ENCODE results near the gene ASCL5.

The ASCL5 gene

GRCh38 chr1:201126832-201127754, at the start of gene ASCL5:
Gene ASCL5, minus strand, starts transcription at chr1:201127184. Its CDS starts 11,812 bp downstream, at chr1:201115372.
- Histone ChIP-seq H3K4me3 (no peak within 1 kb of the TSS), H3K9me3 (no peaks in the 10 kb centered on the region), H3K4me1 (no peaks in the 10 kb centered on the region), H3K27me3 (ENCODE audit: low read depth) (peaks cover 9% of the 10 kb centered on the region), H3K36me3 (replicated peaks) (no peaks in the 10 kb centered on the region)
- DNase-seq (ENCODE audit: low spot score in 2 of 2): no peak
- in situ Hi-C loops (cut with MboI; ENCODE audit: low sequenced_read_pairs): no loop called here

- H3K4me3 ChIP-seq: no peak overlapping the region
- no peaks in the 10 kb centered on the region; the same call in 1 of the 2 replicates for H3K27me3 ChIP-seq (ENCODE audit: low read depth)
- H3K36me3 ChIP-seq (replicated peaks): no peaks in the 10 kb centered on the region
- no peaks in the 10 kb centered on the region for H3K9me3 ChIP-seq
- DNase-seq (ENCODE audit: low spot score in 2 of 2): no peak
- in situ Hi-C loops (cut with MboI; ENCODE audit: low sequenced_read_pairs): loop anchor here (10.0 kb wide), 1 partner anchor 61 kb away; the partner anchor contains the start of gene CACNA1S
- peaks cover 3% of the 10 kb centered on the region; the same call in 1 of the 2 replicates for H3K4me1 ChIP-seq
Measured at GRCh38 chr1:201175820-201176500, 49.0 kb upstream of the ASCL5 start.

GRCh38 chr1:201173736-201174135, 46.8 kb upstream of the ASCL5 start:
- no peaks in the 10 kb centered on the region for H3K9me3 ChIP-seq
- H3K4me3 ChIP-seq: no peak overlapping the region
- peaks cover 10% of the 10 kb centered on the region for H3K4me1 ChIP-seq
- H3K36me3 ChIP-seq (replicated peaks): no peaks in the 10 kb centered on the region
- in situ Hi-C loops (cut with MboI; ENCODE audit: low sequenced_read_pairs): loop anchor here (10.0 kb wide), 1 partner anchor 59 kb away; the partner anchor contains the start of gene CACNA1S
- no peaks in the 10 kb centered on the region for H3K27me3 ChIP-seq (ENCODE audit: low read depth)
- no peak for DNase-seq (ENCODE audit: low spot score in 2 of 2)

- no peaks in the 10 kb centered on the region for H3K36me3 ChIP-seq (replicated peaks)
- in situ Hi-C loops (cut with MboI; ENCODE audit: low sequenced_read_pairs): loop anchor here (10.0 kb wide), 1 partner anchor 58 kb away; the partner anchor contains the start of gene CACNA1S
- DNase-seq (ENCODE audit: low spot score in 2 of 2): no peak
- H3K9me3 ChIP-seq: no peaks in the 10 kb centered on the region
- H3K4me1 ChIP-seq: peaks cover 11% of the 10 kb centered on the region
- no peak overlapping the region for H3K4me3 ChIP-seq
- no peaks in the 10 kb centered on the region for H3K27me3 ChIP-seq (ENCODE audit: low read depth)
Measured at GRCh38 chr1:201172999-201173610, 46.1 kb upstream of the ASCL5 start.

- Histone ChIP-seq H3K36me3 (replicated peaks) (no peaks in the 10 kb centered on the region), H3K4me1 (peaks cover 17% of the 10 kb centered on the region), H3K27me3 (ENCODE audit: low read depth) (no peaks in the 10 kb centered on the region), H3K4me3 (no peak overlapping the region), H3K9me3 (no peaks in the 10 kb centered on the region)
- in situ Hi-C loops (cut with MboI; ENCODE audit: low sequenced_read_pairs): loop anchor here (10.0 kb wide), 1 partner anchor 58 kb away; the partner anchor contains the start of gene CACNA1S
- no peak for DNase-seq (ENCODE audit: low spot score in 2 of 2)
Measured at GRCh38 chr1:201172326-201172725, 45.3 kb upstream of the ASCL5 start.

- DNase-seq (ENCODE audit: low spot score in 2 of 2): peak; percentile 47 to 68
- no peaks in the 10 kb centered on the region for H3K36me3 ChIP-seq (replicated peaks)
- peaks cover 17% of the 10 kb centered on the region for H3K4me1 ChIP-seq
- H3K27me3 ChIP-seq (ENCODE audit: low read depth): no peaks in the 10 kb centered on the region
- H3K4me3 ChIP-seq: peak overlapping the region; percentile 49
- in situ Hi-C loops (cut with MboI; ENCODE audit: low sequenced_read_pairs): loop anchor here (10.0 kb wide), 1 partner anchor 57 kb away; the partner anchor contains the start of gene CACNA1S
- H3K9me3 ChIP-seq: no peaks in the 10 kb centered on the region
Measured at GRCh38 chr1:201171063-201172036, 44.4 kb upstream of the ASCL5 start.

GRCh38 chr1:201170533-201171062, 43.6 kb upstream of the ASCL5 start:
- Histone ChIP-seq H3K36me3 (replicated peaks) (no peaks in the 10 kb centered on the region), H3K4me3 (peak overlapping the region; percentile 49), H3K4me1 (peaks cover 17% of the 10 kb centered on the region), H3K9me3 (no peaks in the 10 kb centered on the region), H3K27me3 (ENCODE audit: low read depth) (no peaks in the 10 kb centered on the region)
- in situ Hi-C loops (cut with MboI; ENCODE audit: low sequenced_read_pairs): loop anchor here (10.0 kb wide), 1 partner anchor 56 kb away; the partner anchor contains the start of gene CACNA1S
- DNase-seq (ENCODE audit: low spot score in 2 of 2): peak; percentile 95 to 98

- H3K4me1 ChIP-seq: peaks cover 17% of the 10 kb centered on the region
- peak overlapping the region; percentile 49 for H3K4me3 ChIP-seq
- H3K9me3 ChIP-seq: no peaks in the 10 kb centered on the region
- no peak for DNase-seq (ENCODE audit: low spot score in 2 of 2)
- H3K27me3 ChIP-seq (ENCODE audit: low read depth): no peaks in the 10 kb centered on the region
- in situ Hi-C loops (cut with MboI; ENCODE audit: low sequenced_read_pairs): loop anchor here (10.0 kb wide), 1 partner anchor 55 kb away; the partner anchor contains the start of gene CACNA1S
- no peaks in the 10 kb centered on the region for H3K36me3 ChIP-seq (replicated peaks)
Measured at GRCh38 chr1:201169971-201170532, 43.1 kb upstream of the ASCL5 start.

GRCh38 chr1:201169203-201169602, 42.2 kb upstream of the ASCL5 start:
- DNase-seq (ENCODE audit: low spot score in 2 of 2): no peak
- no peaks in the 10 kb centered on the region for H3K27me3 ChIP-seq (ENCODE audit: low read depth)
- H3K4me3 ChIP-seq: no peak overlapping the region
- in situ Hi-C loops (cut with MboI; ENCODE audit: low sequenced_read_pairs): no loop called here
- peaks cover 17% of the 10 kb centered on the region for H3K4me1 ChIP-seq
- no peaks in the 10 kb centered on the region for H3K36me3 ChIP-seq (replicated peaks)
- no peaks in the 10 kb centered on the region for H3K9me3 ChIP-seq

- H3K36me3 ChIP-seq (replicated peaks): no peaks in the 10 kb centered on the region
- peak in 1 of 2 experiments; percentile 17 for DNase-seq (ENCODE audit: low spot score in 2 of 2)
- no peak overlapping the region for H3K4me3 ChIP-seq
- in situ Hi-C loops (cut with MboI; ENCODE audit: low sequenced_read_pairs): no loop called here
- H3K9me3 ChIP-seq: no peaks in the 10 kb centered on the region
- H3K27me3 ChIP-seq (ENCODE audit: low read depth): no peaks in the 10 kb centered on the region
- peaks cover 17% of the 10 kb centered on the region for H3K4me1 ChIP-seq
Measured at GRCh38 chr1:201167041-201167991, 40.3 kb upstream of the ASCL5 start.

GRCh38 chr1:201164645-201165044, 37.7 kb upstream of the ASCL5 start:
- Histone ChIP-seq H3K9me3 (no peaks in the 10 kb centered on the region), H3K36me3 (replicated peaks) (no peaks in the 10 kb centered on the region), H3K4me3 (no peak overlapping the region), H3K27me3 (ENCODE audit: low read depth) (no peaks in the 10 kb centered on the region), H3K4me1 (peaks cover 7% of the 10 kb centered on the region; the same call in 1 of the 2 replicates)
- in situ Hi-C loops (cut with MboI; ENCODE audit: low sequenced_read_pairs): no loop called here
- DNase-seq (ENCODE audit: low spot score in 2 of 2): no peak
